Stomach smooth muscle (tissue), 2 donors: ENCODE measurements around the gene NSG1.
A peak's percentile ranks its signal among the peaks of the same experiment; 100 is the strongest.
"Not testable (repeated sequence)": the region's sequence is repeated elsewhere in the genome, so short reads cannot be mapped to it uniquely, and the experiment has no call there.

Experiments used
- H3K27ac ChIP-seq: one replicate; pipeline ENCODE4 v1.7.0; 2013; ENCODE audit warnings: mild to moderate bottlenecking, low read length, inconsistent platforms
- H3K27me3 ChIP-seq, 2 donors: one replicate each; pipeline ENCODE4 v1.7.0; 2013; ENCODE audit warnings: low read length in 2 of 2; ENCODE audit not compliant: insufficient read depth in 2 of 2, control insufficient read depth in 1 of 2
- H3K36me3 ChIP-seq, 2 donors: one replicate each; pipeline ENCODE4 v1.7.0; 2013; ENCODE audit warnings: low read length in 2 of 2; ENCODE audit not compliant: control insufficient read depth in 2 of 2, insufficient read depth in 2 of 2
- H3K4me1 ChIP-seq: one replicate; pipeline ENCODE4 v1.7.0; 2013; ENCODE audit warnings: low read length; ENCODE audit not compliant: control insufficient read depth, insufficient read depth
- H3K4me3 ChIP-seq, 2 donors: one replicate each; pipeline ENCODE4 v1.7.0; 2013; ENCODE audit warnings: low read length in 2 of 2
- H3K9ac ChIP-seq, 2 donors: one replicate each; pipeline ENCODE4 v1.7.0; 2013; ENCODE audit warnings: low read length in 2 of 2, mild to moderate bottlenecking in 1 of 2
- H3K9me3 ChIP-seq, 2 donors: one replicate each; pipeline ENCODE4 v1.7.0; 2013; ENCODE audit warnings: low read length in 2 of 2; ENCODE audit not compliant: control insufficient read depth in 2 of 2
- donor health status: healthy.
- donor health status: Pancreatic carcinoma.

NSG1 gene

GRCh38 chr4:4386736-4387392 lies at the start of gene NSG1:
Gene NSG1 (plus strand): TSS chr4:4387102. CDS start chr4:4387630, 528 bp downstream.
- no peak within 1 kb of the TSS for H3K9ac ChIP-seq
- no peak within 1 kb of the TSS for H3K27ac ChIP-seq
- no peaks in the 10 kb centered on the region for H3K36me3 ChIP-seq
- H3K4me3 ChIP-seq, result peak within 1 kb of the TSS; percentile 7 to 57
- H3K4me1 ChIP-seq, result peaks cover 19% of the 10 kb centered on the region
- no peaks in the 10 kb centered on the region for H3K9me3 ChIP-seq
- H3K27me3 ChIP-seq, result peaks cover 44 to 48% of the 10 kb centered on the region in 2 donors

GRCh38 chr4:4338210-4339001 lies 48.5 kb upstream of the NSG1 start:
- Histone ChIP-seq H3K27me3 (peaks cover 4 to 8% of the 10 kb centered on the region in 2 donors), H3K4me3 (no peak overlapping the region), H3K9me3 (no peaks in the 10 kb centered on the region), H3K4me1 (no peaks in the 10 kb centered on the region), H3K36me3 (no peaks in the 10 kb centered on the region), H3K9ac (no peak overlapping the region), H3K27ac (no peak overlapping the region)

- no peaks in the 10 kb centered on the region for H3K4me1 ChIP-seq
- H3K9ac ChIP-seq, result no peak overlapping the region
- H3K27ac ChIP-seq, result no peak overlapping the region
- H3K36me3 ChIP-seq, result no peaks in the 10 kb centered on the region
- H3K9me3 ChIP-seq, result no peaks in the 10 kb centered on the region
- no peak overlapping the region for H3K4me3 ChIP-seq
- H3K27me3 ChIP-seq, result peaks cover 4 to 8% of the 10 kb centered on the region in 2 donors
Measured at GRCh38 chr4:4339504-4340085, 47.3 kb upstream of the NSG1 start.

GRCh38 chr4:4341861-4342650 lies 44.8 kb upstream of the NSG1 start:
- H3K36me3 ChIP-seq, result no peaks in the 10 kb centered on the region
- H3K9ac ChIP-seq, result no peak overlapping the region
- H3K4me1 ChIP-seq, result no peaks in the 10 kb centered on the region

GRCh38 chr4:4343038-4343437 lies 43.9 kb upstream of the NSG1 start:
- Histone ChIP-seq H3K36me3 (no peaks in the 10 kb centered on the region), H3K4me3 (no peak overlapping the region), H3K27ac (no peak overlapping the region), H3K4me1 (no peaks in the 10 kb centered on the region), H3K27me3 (peaks cover 4 to 15% of the 10 kb centered on the region in 2 donors), H3K9me3 (no peaks in the 10 kb centered on the region), H3K9ac (no peak overlapping the region)

More at GRCh38 chr4:4341861-4342650, 44.8 kb upstream of the NSG1 start:
- H3K4me3 ChIP-seq, result no peak overlapping the region
- H3K9me3 ChIP-seq, result no peaks in the 10 kb centered on the region
- peaks cover 4 to 15% of the 10 kb centered on the region in 2 donors for H3K27me3 ChIP-seq
- H3K27ac ChIP-seq, result no peak overlapping the region

GRCh38 chr4:4344915-4345527 lies 41.9 kb upstream of the NSG1 start:
- no peak overlapping the region for H3K27ac ChIP-seq
- no peaks in the 10 kb centered on the region for H3K36me3 ChIP-seq
- H3K4me1 ChIP-seq, result no peaks in the 10 kb centered on the region
- H3K4me3 ChIP-seq, result no peak overlapping the region
- no peaks in the 10 kb centered on the region for H3K9me3 ChIP-seq
- H3K27me3 ChIP-seq, result peaks cover 3 to 10% of the 10 kb centered on the region in 2 donors
- H3K9ac ChIP-seq, result no peak overlapping the region

GRCh38 chr4:4347585-4347984 lies 39.3 kb upstream of the NSG1 start:
- Histone ChIP-seq H3K9ac (no peak overlapping the region), H3K4me3 (no peak overlapping the region), H3K27me3 (peaks cover 0 to 7% of the 10 kb centered on the region in 2 donors), H3K36me3 (no peaks in the 10 kb centered on the region), H3K9me3 (no peaks in the 10 kb centered on the region), H3K27ac (no peak overlapping the region), H3K4me1 (no peaks in the 10 kb centered on the region)

- not testable (repeated sequence) for H3K4me3 ChIP-seq, H3K4me1 ChIP-seq, H3K27ac ChIP-seq, H3K9ac ChIP-seq, H3K36me3 ChIP-seq, H3K27me3 ChIP-seq, H3K9me3 ChIP-seq
Measured at GRCh38 chr4:4348585-4348984, 38.3 kb upstream of the NSG1 start.

- Histone ChIP-seq H3K27me3 (peaks cover 0 to 7% of the 10 kb centered on the region in 2 donors), H3K4me1 (no peaks in the 10 kb centered on the region), H3K36me3 (no peaks in the 10 kb centered on the region), H3K9ac (no peak overlapping the region), H3K27ac (no peak overlapping the region), H3K9me3 (no peaks in the 10 kb centered on the region), H3K4me3 (no peak overlapping the region)
Measured at GRCh38 chr4:4349867-4350266, 37.0 kb upstream of the NSG1 start.

GRCh38 chr4:4350909-4351308 lies 36.0 kb upstream of the NSG1 start:
- Histone ChIP-seq H3K4me1 (no peaks in the 10 kb centered on the region), H3K9me3 (no peaks in the 10 kb centered on the region), H3K36me3 (no peaks in the 10 kb centered on the region), H3K4me3 (no peak overlapping the region), H3K27ac (no peak overlapping the region), H3K9ac (no peak overlapping the region), H3K27me3 (peaks cover 0 to 1% of the 10 kb centered on the region in 2 donors)
